Measurements from ENCODE around the gene ITGA1. TPM values are rescaled to one million over a fixed set of nuclear protein-coding genes. Genes with fewer than 3 reads are reported as not detected.

Gene ITGA1
- polyA plus RNA-seq, 1 donor (not counting 4 experiments of a cell fraction or from before 2014, with no cell fraction given) = 1.4 TPM

DNA sequence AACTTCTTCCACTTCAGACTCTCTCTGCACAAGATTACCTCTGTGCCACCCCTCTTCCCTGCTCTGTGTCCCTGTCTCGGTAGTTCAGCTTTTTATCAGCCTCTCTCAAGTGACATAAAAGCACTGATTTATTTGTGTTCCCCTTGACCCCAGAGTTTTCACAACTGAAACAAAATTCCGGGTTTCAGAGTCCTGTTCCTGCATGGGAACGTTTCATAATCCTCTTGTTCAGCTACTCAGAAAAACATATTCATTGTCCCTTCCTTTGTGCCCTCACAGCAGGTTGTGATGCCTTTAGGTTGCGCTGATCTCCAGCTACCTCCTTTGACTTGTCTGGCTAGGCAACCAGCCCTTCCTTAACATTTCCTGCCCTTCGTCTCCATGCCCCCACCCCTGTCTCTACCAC is 13.7 kb upstream of the ITGA1 start:
- no peaks in the 10 kb centered on the region for H3K9me3 ChIP-seq (ENCODE audit: control insufficient read depth, low read depth, low read length)
- DNase-seq (ENCODE audit: low read depth, low spot score) (no peak), FAIRE-seq (no peak)
- no peaks in the 10 kb centered on the region for H3K9me1 ChIP-seq (ENCODE audit: control insufficient read depth, extremely low read depth, insufficient read depth, low read length)
- no peaks in the 10 kb centered on the region for H4K20me1 ChIP-seq (ENCODE audit: control insufficient read depth, extremely low read depth, insufficient read depth, low read length)
- no peak for TF ChIP-seq EZH2 (IDR thresholded peaks at IDR 0.05; ENCODE audit: low read length)
- TF ChIP-seq, protein P1, sequence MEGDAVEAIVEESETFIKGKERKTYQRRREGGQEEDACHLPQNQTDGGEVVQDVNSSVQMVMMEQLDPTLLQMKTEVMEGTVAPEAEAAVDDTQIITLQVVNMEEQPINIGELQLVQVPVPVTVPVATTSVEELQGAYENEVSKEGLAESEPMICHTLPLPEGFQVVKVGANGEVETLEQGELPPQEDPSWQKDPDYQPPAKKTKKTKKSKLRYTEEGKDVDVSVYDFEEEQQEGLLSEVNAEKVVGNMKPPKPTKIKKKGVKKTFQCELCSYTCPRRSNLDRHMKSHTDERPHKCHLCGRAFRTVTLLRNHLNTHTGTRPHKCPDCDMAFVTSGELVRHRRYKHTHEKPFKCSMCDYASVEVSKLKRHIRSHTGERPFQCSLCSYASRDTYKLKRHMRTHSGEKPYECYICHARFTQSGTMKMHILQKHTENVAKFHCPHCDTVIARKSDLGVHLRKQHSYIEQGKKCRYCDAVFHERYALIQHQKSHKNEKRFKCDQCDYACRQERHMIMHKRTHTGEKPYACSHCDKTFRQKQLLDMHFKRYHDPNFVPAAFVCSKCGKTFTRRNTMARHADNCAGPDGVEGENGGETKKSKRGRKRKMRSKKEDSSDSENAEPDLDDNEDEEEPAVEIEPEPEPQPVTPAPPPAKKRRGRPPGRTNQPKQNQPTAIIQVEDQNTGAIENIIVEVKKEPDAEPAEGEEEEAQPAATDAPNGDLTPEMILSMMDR (optimal IDR thresholded peaks at IDR 0.05 in 1 of 3, IDR thresholded peaks at IDR 0.05 in 1 of 3, conservative IDR thresholded peaks at IDR 0.05 in 1 of 3; ENCODE audit: extremely low read depth in 1 of 3, insufficient read depth in 2 of 3, low read length in 3 of 3) = no peak
- no peak overlapping the region for H3K4me2 ChIP-seq (ENCODE audit: control insufficient read depth, extremely low read depth, insufficient read depth, low read depth, low read length)
- H3K9ac ChIP-seq (ENCODE audit: control insufficient read depth, extremely low read depth, insufficient read depth, low read length) = no peak overlapping the region
- H3K79me2 ChIP-seq (ENCODE audit: control insufficient read depth, insufficient read depth, low read length) = no peaks in the 10 kb centered on the region
- no peak overlapping the region for H2AFZ ChIP-seq (ENCODE audit: control insufficient read depth, low read length)
- no peak overlapping the region for H3K27ac ChIP-seq (ENCODE audit: control insufficient read depth, insufficient read depth, low read length)
- no peak overlapping the region for H3K4me3 ChIP-seq (ENCODE audit: control insufficient read depth in 2 of 3, extremely low read depth in 1 of 3, insufficient read depth in 2 of 3, low read depth in 1 of 3, low read length in 3 of 3)
- no peaks in the 10 kb centered on the region for H3K36me3 ChIP-seq (ENCODE audit: control insufficient read depth in 2 of 2, extremely low read depth in 1 of 2, insufficient read depth in 2 of 2, low read length in 2 of 2)
- H3K27me3 ChIP-seq (ENCODE audit: control insufficient read depth, extremely low read depth, insufficient read depth, low read length) = no peaks in the 10 kb centered on the region
- no peaks in the 10 kb centered on the region for H3K4me1 ChIP-seq (ENCODE audit: control insufficient read depth, extremely low read depth, insufficient read depth, low read length)
- dilution Hi-C loops (cut with MboI; ENCODE audit: extremely low pct_ligation_motif_present, low sequenced_read_pairs) = no loop called here

DNA sequence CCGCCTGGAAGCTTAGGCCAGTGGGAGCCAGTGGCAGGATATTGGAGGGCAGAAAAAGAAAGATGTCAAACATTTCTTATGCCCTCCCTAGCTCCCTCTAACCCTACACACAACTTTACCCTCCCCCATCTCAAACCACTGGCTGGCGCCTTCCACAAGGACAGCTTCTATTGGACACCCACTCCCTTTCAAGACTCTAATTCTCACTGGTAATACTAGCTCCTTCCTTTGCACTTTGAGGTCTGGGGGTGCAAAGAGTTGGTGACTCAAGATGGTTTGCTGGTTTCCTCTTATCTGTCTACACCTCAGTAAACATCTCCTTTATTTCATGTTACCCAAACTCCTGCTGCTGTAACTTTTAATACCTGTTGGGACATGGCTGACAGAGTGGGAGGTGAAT is 11.6 kb upstream of the ITGA1 start:
- no peak for FAIRE-seq
- H3K9ac ChIP-seq (ENCODE audit: control insufficient read depth, extremely low read depth, insufficient read depth, low read length) = no peak overlapping the region
- H3K79me2 ChIP-seq (ENCODE audit: control insufficient read depth, insufficient read depth, low read length) = no peaks in the 10 kb centered on the region
- H3K4me3 ChIP-seq (ENCODE audit: control insufficient read depth in 2 of 3, extremely low read depth in 1 of 3, insufficient read depth in 2 of 3, low read depth in 1 of 3, low read length in 3 of 3) = no peak overlapping the region
- H3K27ac ChIP-seq (ENCODE audit: control insufficient read depth, insufficient read depth, low read length) = no peak overlapping the region
- H3K4me1 ChIP-seq (ENCODE audit: control insufficient read depth, extremely low read depth, insufficient read depth, low read length) = no peaks in the 10 kb centered on the region
- no peak for DNase-seq (ENCODE audit: low read depth, low spot score)
- no peaks in the 10 kb centered on the region for H3K9me3 ChIP-seq (ENCODE audit: control insufficient read depth, low read depth, low read length)
- H2AFZ ChIP-seq (ENCODE audit: control insufficient read depth, low read length) = no peak overlapping the region
- dilution Hi-C loops (cut with MboI; ENCODE audit: extremely low pct_ligation_motif_present, low sequenced_read_pairs) = no loop called here
- no peaks in the 10 kb centered on the region for H3K9me1 ChIP-seq (ENCODE audit: control insufficient read depth, extremely low read depth, insufficient read depth, low read length)
- H3K27me3 ChIP-seq (ENCODE audit: control insufficient read depth, extremely low read depth, insufficient read depth, low read length) = no peaks in the 10 kb centered on the region
- no peaks in the 10 kb centered on the region for H3K36me3 ChIP-seq (ENCODE audit: control insufficient read depth in 2 of 2, extremely low read depth in 1 of 2, insufficient read depth in 2 of 2, low read length in 2 of 2)
- TF ChIP-seq, protein P1 (optimal IDR thresholded peaks at IDR 0.05 in 1 of 3, IDR thresholded peaks at IDR 0.05 in 1 of 3, conservative IDR thresholded peaks at IDR 0.05 in 1 of 3; ENCODE audit: extremely low read depth in 1 of 3, insufficient read depth in 2 of 3, low read length in 3 of 3) = no peak
- TF ChIP-seq EZH2 (IDR thresholded peaks at IDR 0.05; ENCODE audit: low read length) = no peak
- no peaks in the 10 kb centered on the region for H4K20me1 ChIP-seq (ENCODE audit: control insufficient read depth, extremely low read depth, insufficient read depth, low read length)
- no peak overlapping the region for H3K4me2 ChIP-seq (ENCODE audit: control insufficient read depth, extremely low read depth, insufficient read depth, low read depth, low read length)
